Natural killer cell treated with Interleukin-12 subunit alpha and Interleukin-12 subunit beta and Interleukin-15 and Interleukin-18, amount 100 ng/mL, for 72 hours (primary cell): ENCODE results near the gene POLR3C. TPM values are rescaled to one million over a fixed set of nuclear protein-coding genes. Genes with fewer than 3 reads are reported as not detected.

Source experiments
- ATAC-seq, 2 donors: fragments of 150-1000 bp; cut with Tn5 transposase in 1 of 2; sonication (Bioruptor Pico), chemical (Tn5 transposase) in 1 of 2; 2 replicates each; pipeline ENCODE4 v1.10.0; 2021
- DNase-seq: peaks from one replicate; pipeline ENCODE4 v3.0.0; 2022; ENCODE audit warnings: low spot score
- H3K27ac Mint-ChIP-seq, 2 donors: 1 replicate in 1 of 2; 2 replicates in 1 of 2; pipeline ENCODE4 v1.8.0; 2022; ENCODE audit warnings: mixed read lengths in 2 of 2, mild to moderate bottlenecking in 1 of 2, moderate library complexity in 1 of 2
- H3K27me3 Mint-ChIP-seq, 2 donors: 1 replicate in 1 of 2; 2 replicates in 1 of 2; pipeline ENCODE4 v1.8.0; 2022; ENCODE audit warnings: mixed read lengths in 2 of 2
- H3K36me3 Mint-ChIP-seq: one replicate; pipeline ENCODE4 v1.8.0; 2022; ENCODE audit warnings: mixed read lengths
- H3K4me1 Mint-ChIP-seq, 2 donors: 1 replicate in 1 of 2; 2 replicates in 1 of 2; pipeline ENCODE4 v1.8.0; 2022; ENCODE audit warnings: low read depth in 2 of 2, mixed read lengths in 2 of 2, mild to moderate bottlenecking in 1 of 2
- H3K4me3 Mint-ChIP-seq: one replicate; pipeline ENCODE4 v1.8.0; 2022; ENCODE audit warnings: mixed read lengths
- H3K9me3 Mint-ChIP-seq: 2 replicates; pipeline ENCODE4 v1.8.0; 2022; ENCODE audit warnings: mixed read lengths
- total RNA-seq, 2 donors: library from RNA; stranded (reverse); gene quantifications; one replicate each; pipeline ENCODE4 v1.2.3, GENCODE V29; 2022

Gene POLR3C
- total RNA-seq, 2 donors from 2014 or later: 51.4 to 87.4 TPM

DNA sequence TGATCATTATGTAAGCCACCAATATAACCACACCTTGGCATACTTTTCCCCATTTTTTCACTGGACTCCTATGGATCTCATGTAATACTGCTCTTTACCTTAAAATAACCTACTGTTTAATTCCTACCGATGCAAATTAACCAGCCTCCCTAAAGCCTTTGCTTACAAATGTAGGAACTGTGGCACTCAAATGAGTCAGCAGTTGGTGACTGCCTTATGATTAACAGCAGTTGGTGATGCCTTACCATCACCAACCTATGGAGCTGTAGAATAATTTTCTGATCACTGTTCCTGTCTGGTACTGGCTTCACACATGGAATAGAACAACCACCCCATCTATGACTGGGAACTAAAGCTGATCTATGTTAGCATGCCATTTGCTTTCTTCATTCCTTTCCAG, 13.7 kb downstream of the POLR3C start:
- Mint-ChIP-seq H3K4me1 (no peaks in the 10 kb centered on the region), H3K27me3 (no peaks in the 10 kb centered on the region), H3K36me3 (peaks cover 25% of the 10 kb centered on the region), H3K27ac (no peak overlapping the region), H3K9me3 (no peaks in the 10 kb centered on the region), H3K4me3 (no peak overlapping the region)
- ATAC-seq (no peak), DNase-seq (no peak)

GRCh38 chr1:145843031-145843430, 19.0 kb downstream of the POLR3C start:
- H3K27me3 Mint-ChIP-seq: no peaks in the 10 kb centered on the region
- H3K36me3 Mint-ChIP-seq: peaks cover 9% of the 10 kb centered on the region
- no peak overlapping the region for H3K4me3 Mint-ChIP-seq
- DNase-seq: no peak
- ATAC-seq: no peak
- H3K27ac Mint-ChIP-seq: no peak overlapping the region
- H3K4me1 Mint-ChIP-seq: peaks cover 0 to 2% of the 10 kb centered on the region in 2 donors
- H3K9me3 Mint-ChIP-seq: no peaks in the 10 kb centered on the region

GRCh38 chr1:145845144-145845513, 21.1 kb downstream of the POLR3C start:
- DNase-seq (no peak), ATAC-seq (peak; percentile 44 to 51)
- H3K36me3 Mint-ChIP-seq: peaks cover 9% of the 10 kb centered on the region
- no peak overlapping the region for H3K4me3 Mint-ChIP-seq
- H3K27me3 Mint-ChIP-seq: no peaks in the 10 kb centered on the region
- H3K27ac Mint-ChIP-seq: no peak overlapping the region
- no peaks in the 10 kb centered on the region for H3K9me3 Mint-ChIP-seq
- H3K4me1 Mint-ChIP-seq: peaks cover 0 to 2% of the 10 kb centered on the region in 2 donors

DNA sequence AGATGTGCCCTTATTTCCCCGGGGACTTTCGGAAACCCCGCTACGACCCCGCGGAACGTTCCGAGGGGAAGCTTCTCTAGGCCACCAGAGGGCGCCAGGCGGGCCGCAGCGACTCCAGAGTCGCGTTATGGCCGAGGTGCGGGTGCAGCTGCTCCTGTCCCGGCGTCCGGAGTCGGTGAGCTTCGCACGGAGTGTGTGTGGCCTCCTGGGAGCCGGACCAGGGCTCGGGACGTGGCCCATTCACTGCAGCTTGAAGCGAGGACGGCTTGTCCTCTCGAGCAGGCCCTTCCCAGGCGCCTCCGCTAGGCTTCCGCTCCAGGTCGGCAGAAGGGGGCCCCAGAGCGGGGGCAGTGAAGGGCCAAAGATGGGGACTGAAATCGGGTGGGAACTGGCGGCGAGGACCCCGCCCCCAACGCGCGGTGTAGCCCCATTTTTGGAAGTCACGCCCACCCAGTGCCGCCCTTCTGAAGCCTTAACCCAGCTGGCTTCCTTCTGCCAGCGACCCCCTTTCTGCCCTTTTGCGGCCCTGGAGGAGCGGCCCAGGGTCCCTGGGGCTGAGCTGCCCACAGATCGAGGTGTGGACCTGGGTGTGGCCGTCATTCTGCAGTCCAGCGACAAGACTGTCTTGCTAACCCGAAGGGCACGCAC, 21.6 kb downstream of the POLR3C start, which contains the start of gene NUDT17:
NUDT17 (plus strand) TSS at position 117 of the 648 bp plus-strand sequence; CDS start at position 128, 11 bp downstream.
- H3K9me3 Mint-ChIP-seq: no peaks in the 10 kb centered on the region
- H3K4me3 Mint-ChIP-seq: no peak within 1 kb of the TSS
- peak; percentile 88 to 89 for ATAC-seq
- no peak within 1 kb of the TSS for H3K27ac Mint-ChIP-seq
- peak; percentile 81 for DNase-seq
- H3K4me1 Mint-ChIP-seq: peaks cover 0 to 2% of the 10 kb centered on the region in 2 donors
- peaks cover 9% of the 10 kb centered on the region for H3K36me3 Mint-ChIP-seq
- H3K27me3 Mint-ChIP-seq: no peaks in the 10 kb centered on the region

GRCh38 chr1:145846201-145846612, 22.2 kb downstream of the POLR3C start:
- H3K27ac Mint-ChIP-seq: no peak overlapping the region
- peaks cover 0 to 2% of the 10 kb centered on the region in 2 donors for H3K4me1 Mint-ChIP-seq

DNA sequence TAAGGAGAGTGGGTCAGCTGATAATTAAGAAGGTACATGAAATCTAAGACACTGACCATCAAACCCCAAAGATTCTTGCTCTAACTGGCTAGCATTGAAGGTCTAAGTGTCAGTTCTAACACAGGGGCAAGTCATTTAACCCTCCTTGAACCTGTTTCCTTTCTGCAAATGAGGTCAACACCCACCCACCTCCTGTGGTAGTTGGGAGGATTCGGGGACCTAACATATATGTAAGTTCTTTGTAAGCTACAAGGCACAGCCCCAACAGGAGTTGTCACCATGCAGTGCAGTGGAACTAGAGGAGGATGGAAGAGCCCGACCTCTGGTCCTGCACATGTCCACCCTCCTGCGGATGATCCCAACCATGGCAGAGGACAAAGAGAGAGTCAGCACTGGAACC, 23.8 kb downstream of the POLR3C start:
- H3K27me3 Mint-ChIP-seq: no peaks in the 10 kb centered on the region
- ATAC-seq (no peak), DNase-seq (no peak)
- no peak overlapping the region for H3K27ac Mint-ChIP-seq
- no peak overlapping the region for H3K4me3 Mint-ChIP-seq
- H3K36me3 Mint-ChIP-seq: peaks cover 4% of the 10 kb centered on the region
- peaks cover 0 to 2% of the 10 kb centered on the region in 2 donors for H3K4me1 Mint-ChIP-seq
- no peaks in the 10 kb centered on the region for H3K9me3 Mint-ChIP-seq

More at GRCh38 chr1:145846201-145846612, 22.2 kb downstream of the POLR3C start:
- peak in 1 of 2 donors; percentile 44 for ATAC-seq
- no peaks in the 10 kb centered on the region for H3K27me3 Mint-ChIP-seq
- no peaks in the 10 kb centered on the region for H3K9me3 Mint-ChIP-seq
- peaks cover 13% of the 10 kb centered on the region for H3K36me3 Mint-ChIP-seq
- no peak for DNase-seq
- no peak overlapping the region for H3K4me3 Mint-ChIP-seq

DNA sequence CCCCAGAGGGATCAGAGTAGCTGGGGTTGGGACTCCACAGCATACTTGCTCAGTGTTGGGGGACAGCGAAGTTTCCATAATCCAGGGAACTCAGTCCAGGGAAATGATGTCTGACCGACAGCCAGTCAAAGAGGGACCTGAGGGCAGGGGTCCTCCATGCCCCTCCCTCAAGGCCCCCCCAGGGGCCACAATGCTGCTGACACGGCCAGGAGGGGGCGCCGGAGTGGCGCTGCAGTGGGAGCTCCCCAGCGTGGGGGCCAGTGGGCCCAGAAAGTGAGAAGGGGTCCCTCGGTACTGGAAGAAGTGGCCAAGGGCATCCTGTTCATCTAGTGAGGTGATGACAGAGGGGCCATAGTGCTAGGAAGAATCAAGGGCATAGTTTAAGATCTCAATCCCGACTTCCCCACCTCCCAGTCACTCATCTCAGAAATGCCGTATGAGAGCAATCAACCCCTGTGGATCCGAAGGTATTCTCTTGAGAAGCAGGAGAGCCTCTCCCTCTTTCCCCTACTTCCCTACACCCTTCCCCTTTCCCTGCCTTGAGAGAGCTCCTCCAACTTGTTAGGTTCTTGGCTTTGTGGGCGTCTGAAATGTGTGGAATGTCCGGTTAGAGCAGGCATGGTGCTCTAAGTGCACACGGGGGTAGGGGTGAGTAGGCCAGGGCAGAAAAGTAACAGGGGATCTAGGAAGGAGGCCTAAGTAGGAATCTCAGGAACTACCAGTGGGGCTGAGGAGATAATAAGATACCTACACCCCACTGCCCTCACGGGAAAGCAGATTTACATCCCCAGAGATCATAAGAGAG, 25.6 kb downstream of the POLR3C start:
- Mint-ChIP-seq H3K4me1 (peaks cover 0 to 5% of the 10 kb centered on the region in 2 donors), H3K36me3 (peaks cover 4% of the 10 kb centered on the region), H3K4me3 (no peak overlapping the region), H3K27ac (no peak overlapping the region), H3K9me3 (no peaks in the 10 kb centered on the region), H3K27me3 (no peaks in the 10 kb centered on the region)
- DNase-seq (no peak), ATAC-seq (no peak)

DNA sequence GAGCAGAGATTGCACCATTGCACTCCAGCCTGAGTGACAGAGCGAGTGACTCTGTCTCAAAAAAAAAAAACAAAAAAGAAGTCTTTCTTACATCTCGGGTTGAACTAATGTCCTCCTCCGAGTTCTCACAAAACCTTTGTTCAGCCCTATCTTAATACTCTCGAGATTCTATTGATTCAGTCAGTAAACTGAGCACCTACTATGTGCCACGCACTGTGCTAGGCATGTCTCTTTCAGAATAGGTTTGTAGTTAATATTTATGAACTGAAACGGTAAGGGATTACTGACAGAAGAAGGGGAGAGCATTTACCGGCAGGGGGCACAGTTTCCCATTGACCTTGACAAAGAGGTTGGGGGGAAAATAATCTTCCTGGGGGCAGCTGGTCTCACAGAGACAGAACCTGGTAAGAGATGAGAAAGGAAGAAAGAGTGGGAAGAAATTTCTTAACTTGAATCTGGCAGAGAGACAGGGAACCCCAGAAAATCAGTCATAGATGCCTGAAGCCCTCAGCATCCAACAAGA, 31.5 kb downstream of the POLR3C start:
- ATAC-seq: no peak
- peak overlapping the region in 1 of 2 donors; percentile 30 for H3K27ac Mint-ChIP-seq

DNA sequence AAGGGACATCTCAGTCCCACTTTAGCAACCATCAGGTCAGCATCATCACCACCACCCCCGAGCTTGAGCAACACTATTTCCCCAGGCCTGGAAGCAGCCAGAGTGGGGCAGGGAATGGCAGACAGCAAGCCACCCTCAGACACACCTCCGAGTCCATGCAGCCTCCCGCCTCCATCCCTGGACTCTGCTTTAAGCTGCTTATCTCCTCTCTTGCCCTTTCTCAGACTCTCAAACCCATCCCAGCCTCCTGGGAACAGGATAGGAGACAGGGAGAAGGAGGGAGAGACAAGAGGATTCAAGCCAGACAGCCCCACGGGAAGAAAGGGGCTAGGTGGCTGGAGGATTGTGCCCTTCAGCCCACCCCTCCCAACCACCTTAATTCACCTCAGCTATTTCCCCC, 33.2 kb downstream of the POLR3C start:
- no peak overlapping the region for H3K27ac Mint-ChIP-seq
- peaks cover 11 to 15% of the 10 kb centered on the region in 2 donors for H3K4me1 Mint-ChIP-seq
- ATAC-seq (no peak), DNase-seq (no peak)
- no peaks in the 10 kb centered on the region for H3K9me3 Mint-ChIP-seq
- H3K36me3 Mint-ChIP-seq: peaks cover 10% of the 10 kb centered on the region
- no peak overlapping the region for H3K4me3 Mint-ChIP-seq
- peaks cover 0 to 3% of the 10 kb centered on the region in 2 donors for H3K27me3 Mint-ChIP-seq

More for the DNA sequence above, 31.5 kb downstream of the POLR3C start:
- Mint-ChIP-seq H3K4me1 (peaks cover 11 to 15% of the 10 kb centered on the region in 2 donors), H3K9me3 (no peaks in the 10 kb centered on the region), H3K4me3 (no peak overlapping the region), H3K36me3 (peaks cover 14% of the 10 kb centered on the region), H3K27me3 (no peaks in the 10 kb centered on the region)
- DNase-seq: no peak

- Mint-ChIP-seq H3K27me3 (peaks cover 0 to 3% of the 10 kb centered on the region in 2 donors), H3K4me1 (peaks cover 11 to 15% of the 10 kb centered on the region in 2 donors), H3K4me3 (peak overlapping the region; percentile 95), H3K9me3 (no peaks in the 10 kb centered on the region), H3K27ac (peak overlapping the region; percentile 63 to 84), H3K36me3 (peaks cover 10% of the 10 kb centered on the region)
- ATAC-seq (peak; percentile 47 to 61), DNase-seq (peak; percentile 71)
Measured at GRCh38 chr1:145858238-145858900, 34.4 kb downstream of the POLR3C start.

DNA sequence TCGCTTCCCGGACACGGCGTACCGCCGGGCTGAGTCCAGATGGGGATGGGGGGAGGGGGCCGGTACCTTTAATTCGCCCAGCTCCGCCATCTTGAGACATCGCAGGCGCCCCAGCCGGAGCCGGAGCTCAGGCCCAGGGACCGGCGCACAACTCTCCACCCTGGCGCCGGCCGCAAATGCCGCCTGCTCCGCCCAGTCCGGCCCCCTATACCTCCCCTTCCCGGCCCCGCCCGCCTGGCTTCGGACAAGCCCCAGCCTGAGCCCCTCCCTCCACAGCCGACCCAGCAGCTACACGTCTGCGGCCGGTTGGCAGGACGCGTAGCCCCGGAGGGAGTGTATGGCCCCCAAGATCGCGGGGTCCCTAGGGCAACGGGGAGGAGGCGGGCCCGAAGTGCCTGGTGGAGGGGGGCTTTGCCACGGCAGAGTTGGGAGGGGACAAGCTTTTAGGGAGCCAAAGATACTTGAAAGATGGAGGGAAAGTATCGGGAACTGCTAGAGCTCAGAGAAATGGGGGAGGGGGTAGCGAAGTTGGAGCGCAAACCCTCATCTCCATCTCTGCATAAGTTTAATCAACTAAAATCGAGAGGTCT, 35.0 kb downstream of the POLR3C start, which contains the start of gene PIAS3:
PIAS3 (minus strand) TSS at position 181 of the 590 bp plus-strand sequence; CDS start at position 90, 91 bp downstream.
- H3K9me3 Mint-ChIP-seq: no peaks in the 10 kb centered on the region
- peak within 1 kb of the TSS; percentile 95 for H3K4me3 Mint-ChIP-seq
- H3K4me1 Mint-ChIP-seq: peaks cover 11 to 14% of the 10 kb centered on the region in 2 donors
- peak; percentile 98 for DNase-seq
- H3K27me3 Mint-ChIP-seq: peaks cover 0 to 3% of the 10 kb centered on the region in 2 donors
- H3K27ac Mint-ChIP-seq: peak within 1 kb of the TSS; percentile 63 to 84
- peaks cover 10% of the 10 kb centered on the region for H3K36me3 Mint-ChIP-seq
- peak; percentile 97 for ATAC-seq

DNA sequence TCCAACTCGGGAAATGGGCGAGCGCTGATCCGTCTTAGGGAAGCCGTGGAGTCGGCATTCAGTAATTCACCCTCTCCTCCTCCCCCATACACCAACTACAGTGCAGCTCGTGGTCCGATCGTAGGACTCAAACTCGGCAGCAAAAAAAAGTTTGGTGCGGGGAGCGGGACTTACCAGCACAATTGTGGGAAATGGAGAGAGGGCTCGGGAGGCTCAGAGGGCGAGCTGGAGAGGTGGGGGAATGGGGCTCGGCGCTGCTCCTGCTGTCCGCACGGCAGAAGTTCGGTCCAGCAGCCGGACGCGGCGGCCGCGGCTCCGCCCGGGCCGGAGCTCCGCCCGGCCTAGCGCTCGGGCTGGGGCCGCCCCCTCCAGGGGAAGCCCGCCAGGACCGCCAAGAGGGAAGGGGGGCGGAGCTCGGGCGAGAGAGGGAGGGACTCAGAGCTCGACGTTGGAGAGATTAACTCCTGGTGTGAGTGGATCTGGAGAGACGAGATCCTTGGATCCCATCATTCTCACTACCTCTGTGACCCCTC, 35.6 kb downstream of the POLR3C start:
- peak; percentile 91 for DNase-seq
- Mint-ChIP-seq H3K36me3 (peaks cover 10% of the 10 kb centered on the region), H3K9me3 (no peaks in the 10 kb centered on the region), H3K4me3 (peak overlapping the region; percentile 95), H3K4me1 (peaks cover 11 to 12% of the 10 kb centered on the region in 2 donors), H3K27me3 (peaks cover 0 to 3% of the 10 kb centered on the region in 2 donors), H3K27ac (peak overlapping the region; percentile 63 to 84)
- ATAC-seq: peak; percentile 88
